TTC549 (cell line): ENCODE results near the gene LIN37.

Experiments
- FAIRE-seq: peaks from 2 replicates; lab custom pipeline; 2012; peaks lifted over from hg19 to GRCh38; lab: Jason Lieb, UNC

The LIN37 gene

GRCh38 chr19:35775298-35776101 is 27.1 kb downstream of the LIN37 start, which contains the start of gene ARHGAP33:
ARHGAP33 (plus strand) TSS chr19:35775564; CDS start chr19:35775659, 95 bp downstream.
- peak; percentile 93 for FAIRE-seq

DNA sequence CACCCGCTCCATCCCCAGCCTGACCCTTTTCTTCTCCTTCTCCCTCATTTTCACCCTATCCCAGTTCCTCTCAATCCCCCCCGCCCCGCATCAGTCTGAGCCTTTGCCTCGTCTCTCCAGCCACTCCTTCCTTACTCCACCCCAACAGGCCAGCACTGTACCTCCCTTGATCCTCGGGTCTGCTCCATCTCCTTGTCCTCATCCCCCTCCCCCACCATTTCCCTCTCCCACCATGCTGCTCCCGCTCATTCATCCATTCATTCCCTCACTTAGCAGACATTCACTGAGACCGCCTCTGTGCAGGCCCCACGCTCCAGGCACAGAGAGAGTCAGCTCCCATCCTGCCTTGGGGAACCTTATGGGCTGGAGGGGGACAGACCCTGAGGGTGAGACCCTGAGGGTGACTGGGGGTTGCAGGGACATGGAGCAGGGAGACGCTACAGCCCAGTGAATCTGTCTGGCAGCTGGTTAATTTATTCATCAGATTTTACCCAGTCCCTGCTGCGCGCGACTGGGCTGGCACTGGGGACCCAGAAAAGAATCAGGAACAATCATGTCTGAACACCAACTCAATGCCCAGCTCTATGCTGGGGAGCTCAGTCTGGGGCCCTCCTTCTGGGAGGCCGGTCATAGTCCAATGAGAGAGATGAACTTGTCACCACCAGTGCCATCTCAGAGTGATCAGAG is 27.9 kb downstream of the LIN37 start:
- no peak for FAIRE-seq

GRCh38 chr19:35777086-35777841 is 28.9 kb downstream of the LIN37 start:
- no peak for FAIRE-seq

GRCh38 chr19:35777961-35778360 is 29.6 kb downstream of the LIN37 start:
- no peak for FAIRE-seq

GRCh38 chr19:35779033-35779432 is 30.7 kb downstream of the LIN37 start:
- no peak for FAIRE-seq

- FAIRE-seq, result no peak
Observed at GRCh38 chr19:35780058-35780457, 31.7 kb downstream of the LIN37 start.

- FAIRE-seq, result no peak
Observed at GRCh38 chr19:35780717-35781116, 32.3 kb downstream of the LIN37 start.

DNA sequence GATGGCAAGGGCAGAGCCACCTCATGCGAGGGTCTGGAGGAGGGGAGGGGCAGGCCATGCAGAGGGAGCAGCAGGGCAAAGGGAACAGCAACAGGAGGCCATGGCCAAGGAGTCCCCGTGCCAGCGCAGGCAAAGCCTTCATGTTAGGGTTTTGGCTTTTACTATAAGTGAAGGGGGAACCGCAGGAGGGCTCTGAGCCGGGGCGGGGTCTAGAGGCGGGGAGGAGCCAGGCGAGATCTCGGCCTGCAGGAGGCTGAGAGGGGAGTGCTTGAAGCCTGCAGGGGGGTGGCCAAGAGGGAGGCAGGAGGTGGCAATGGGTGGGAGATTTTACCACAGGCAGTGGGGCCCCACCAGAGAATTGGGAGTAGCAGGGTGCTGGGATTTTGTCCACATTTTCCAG is 33.3 kb downstream of the LIN37 start:
- no peak for FAIRE-seq

DNA sequence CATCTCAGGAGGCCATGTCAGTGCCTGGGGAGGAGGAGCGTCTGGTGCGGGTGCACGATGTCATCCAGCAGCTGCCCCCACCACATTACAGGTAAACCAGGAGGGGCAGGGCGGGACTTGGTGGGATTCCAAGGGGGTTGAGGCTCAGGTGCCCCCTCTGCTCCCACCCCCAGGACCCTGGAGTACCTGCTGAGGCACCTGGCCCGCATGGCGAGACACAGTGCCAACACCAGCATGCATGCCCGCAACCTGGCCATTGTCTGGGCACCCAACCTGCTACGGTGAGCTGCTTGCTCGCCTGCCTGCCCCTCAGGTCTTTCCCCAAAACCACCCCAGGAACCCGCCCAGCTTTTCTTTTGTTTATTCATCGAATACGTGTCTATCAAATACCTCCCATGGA is 34.2 kb downstream of the LIN37 start:
- FAIRE-seq, result no peak

GRCh38 chr19:35783469-35784434 is 35.4 kb downstream of the LIN37 start:
- FAIRE-seq, result no peak

GRCh38 chr19:35784503-35785338 is 36.3 kb downstream of the LIN37 start:
- no peak for FAIRE-seq

GRCh38 chr19:35785339-35785627 is 36.9 kb downstream of the LIN37 start:
- FAIRE-seq, result no peak

GRCh38 chr19:35786299-35787160 is 38.2 kb downstream of the LIN37 start:
- no peak for FAIRE-seq

DNA sequence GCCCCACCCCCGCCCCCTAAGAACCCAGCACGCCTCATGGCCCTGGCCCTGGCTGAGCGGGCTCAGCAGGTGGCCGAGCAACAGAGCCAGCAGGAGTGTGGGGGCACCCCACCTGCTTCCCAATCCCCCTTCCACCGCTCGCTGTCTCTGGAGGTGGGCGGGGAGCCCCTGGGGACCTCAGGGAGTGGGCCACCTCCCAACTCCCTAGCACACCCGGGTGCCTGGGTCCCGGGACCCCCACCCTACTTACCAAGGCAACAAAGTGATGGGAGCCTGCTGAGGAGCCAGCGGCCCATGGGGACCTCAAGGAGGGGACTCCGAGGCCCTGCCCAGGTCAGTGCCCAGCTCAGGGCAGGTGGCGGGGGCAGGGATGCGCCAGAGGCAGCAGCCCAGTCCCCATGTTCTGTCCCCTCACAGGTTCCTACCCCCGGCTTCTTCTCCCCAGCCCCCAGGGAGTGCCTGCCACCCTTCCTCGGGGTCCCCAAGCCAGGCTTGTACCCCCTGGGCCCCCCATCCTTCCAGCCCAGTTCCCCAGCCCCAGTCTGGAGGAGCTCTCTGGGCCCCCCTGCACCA is 38.9 kb downstream of the LIN37 start:
- no peak for FAIRE-seq

DNA sequence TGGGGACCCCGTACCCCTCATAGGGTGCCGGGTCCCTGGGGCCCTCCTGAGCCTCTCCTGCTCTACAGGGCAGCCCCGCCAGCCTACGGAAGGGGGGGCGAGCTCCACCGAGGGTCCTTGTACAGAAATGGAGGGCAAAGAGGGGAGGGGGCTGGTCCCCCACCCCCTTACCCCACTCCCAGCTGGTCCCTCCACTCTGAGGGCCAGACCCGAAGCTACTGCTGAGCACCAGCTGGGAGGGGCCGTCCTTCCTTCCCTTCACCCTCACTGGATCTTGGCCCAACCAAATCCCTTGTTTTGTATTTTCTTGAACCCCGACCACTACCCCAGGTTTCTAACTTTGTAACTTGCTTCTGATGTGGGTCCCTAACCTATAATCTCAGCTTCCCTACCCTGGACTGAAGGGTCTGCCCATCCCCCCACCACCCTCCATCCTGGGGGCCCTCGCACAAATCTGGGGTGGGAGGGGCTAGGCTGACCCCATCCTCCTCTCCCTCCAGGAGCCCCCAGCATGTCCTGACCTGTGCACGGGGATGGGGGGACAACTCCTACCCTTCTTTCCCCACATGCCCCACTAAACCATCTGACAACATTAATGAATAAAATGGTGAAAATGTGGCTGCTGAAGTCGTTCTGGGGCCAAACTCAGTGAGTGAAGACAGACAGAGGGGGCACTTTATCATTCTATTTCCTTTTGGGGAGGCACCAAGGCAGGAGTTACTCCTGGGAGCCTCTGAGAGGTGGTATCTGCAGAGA is 40.0 kb downstream of the LIN37 start:
- FAIRE-seq, result no peak

GRCh38 chr19:35789195-35789977 is 41.0 kb downstream of the LIN37 start:
- no peak for FAIRE-seq

- FAIRE-seq, result no peak
Observed at GRCh38 chr19:35789978-35790944, 41.9 kb downstream of the LIN37 start.
